Effector memory CD4-positive, alpha-beta T cell (primary cell): ENCODE measurements around the gene CHKB.
"Not testable (repeated sequence)": the region's sequence is repeated elsewhere in the genome, so short reads cannot be mapped to it uniquely, and the experiment has no call there.

ENCODE experiments used
- DNase-seq, 3 donors: peaks; one replicate each; pipeline ENCODE4 v3.0.0-alpha.2; 2020
- H3K27ac ChIP-seq: 2 replicates; pipeline ENCODE4 v1.7.0; 2013; ENCODE audit warnings: mild to moderate bottlenecking, low read length, moderate library complexity; ENCODE audit not compliant: insufficient read depth, poor library complexity, severe bottlenecking
- H3K27me3 ChIP-seq: replicated peaks from 2 replicates; pipeline ENCODE4 v1.7.0; 2013; ENCODE audit warnings: mild to moderate bottlenecking, low read length; ENCODE audit not compliant: insufficient read depth, control insufficient read depth, poor library complexity, severe bottlenecking
- H3K36me3 ChIP-seq: 2 replicates; pipeline ENCODE4 v1.7.0; 2013; ENCODE audit warnings: mild to moderate bottlenecking, low read length, moderate library complexity; ENCODE audit not compliant: control insufficient read depth, insufficient read depth
- H3K4me1 ChIP-seq: 2 replicates; pipeline ENCODE4 v1.7.0; 2013; ENCODE audit warnings: low read length, mild to moderate bottlenecking; ENCODE audit not compliant: control insufficient read depth, insufficient read depth, poor library complexity, severe bottlenecking
- H3K4me3 ChIP-seq: 2 replicates; pipeline ENCODE4 v1.7.0; 2013; ENCODE audit warnings: low read length, low read depth, mild to moderate bottlenecking; ENCODE audit not compliant: insufficient read depth, poor library complexity, severe bottlenecking
- H3K9me3 ChIP-seq: 2 replicates; pipeline ENCODE4 v1.7.0; 2013; ENCODE audit warnings: mild to moderate bottlenecking, low read length, moderate library complexity; ENCODE audit not compliant: control insufficient read depth

The CHKB gene

DNA sequence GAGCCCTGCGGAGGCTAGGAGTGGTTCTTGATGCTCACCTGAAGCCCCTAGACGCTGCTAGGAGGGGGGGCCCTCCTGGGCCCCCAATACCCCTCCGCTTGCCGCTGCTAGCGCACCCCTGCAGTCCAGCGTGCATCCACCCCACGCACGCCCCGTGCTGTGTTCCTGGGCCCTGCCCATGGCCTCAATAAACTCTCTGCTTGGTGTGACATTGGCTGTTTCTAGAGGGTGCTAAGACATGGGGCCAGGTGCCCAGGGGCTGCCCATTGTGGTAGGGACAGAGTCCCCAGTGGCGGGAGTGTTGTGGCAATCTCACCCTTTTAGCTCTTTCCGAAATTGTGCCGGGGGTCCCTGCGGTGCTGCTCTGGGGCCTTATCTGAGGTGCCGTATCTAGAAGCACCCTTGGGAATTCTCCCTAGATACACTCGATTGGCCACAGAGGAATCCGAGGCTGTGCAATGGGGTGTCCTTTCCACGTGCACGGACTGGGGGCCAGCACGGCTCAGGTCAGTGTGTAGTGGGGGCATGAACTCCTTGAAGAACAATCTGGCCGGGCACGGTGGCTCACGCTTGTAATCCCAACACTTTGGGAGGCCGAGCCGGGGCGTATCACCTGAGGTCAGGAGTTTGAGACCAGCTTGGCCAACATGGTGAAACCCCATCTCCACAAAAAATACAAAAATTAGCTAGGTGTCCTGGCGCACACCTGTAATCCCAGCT, 28.9 kb upstream of the CHKB start:
- H3K27ac ChIP-seq = no peak overlapping the region
- H3K9me3 ChIP-seq = no peaks in the 10 kb centered on the region
- no peaks in the 10 kb centered on the region for H3K27me3 ChIP-seq
- H3K4me1 ChIP-seq = no peaks in the 10 kb centered on the region
- no peak overlapping the region for H3K4me3 ChIP-seq
- DNase-seq = no peak
- H3K36me3 ChIP-seq = no peaks in the 10 kb centered on the region

- Histone ChIP-seq H3K27me3 (no peaks in the 10 kb centered on the region), H3K36me3 (no peaks in the 10 kb centered on the region), H3K4me1 (no peaks in the 10 kb centered on the region), H3K27ac (no peak overlapping the region), H3K4me3 (no peak overlapping the region), H3K9me3 (no peaks in the 10 kb centered on the region)
- no peak for DNase-seq
Measured at GRCh38 chr22:50610581-50610980, 27.9 kb upstream of the CHKB start.

DNA sequence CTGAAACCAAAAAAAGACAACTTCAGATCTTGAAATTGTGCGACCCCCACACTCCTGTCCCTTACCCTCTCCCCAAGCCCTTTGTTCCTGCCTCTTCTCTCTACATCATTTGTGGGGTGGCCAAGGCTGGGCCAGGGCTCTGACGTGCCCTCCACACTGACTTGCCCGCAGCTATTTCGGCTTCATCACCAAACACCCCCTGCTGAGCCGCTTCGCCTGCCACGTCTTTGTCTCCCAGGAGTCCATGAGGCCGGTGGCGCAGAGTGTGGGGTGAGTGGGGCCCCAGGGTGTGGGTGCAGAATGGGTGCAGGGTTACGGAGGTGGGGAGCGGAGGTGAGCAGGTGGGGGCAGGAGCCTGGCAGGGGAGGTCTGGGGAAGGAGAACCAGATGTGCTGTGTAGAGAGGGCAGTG, 27.4 kb upstream of the CHKB start:
- no peak for DNase-seq
- peaks cover 5% of the 10 kb centered on the region for H3K27me3 ChIP-seq
- no peaks in the 10 kb centered on the region for H3K36me3 ChIP-seq

DNA sequence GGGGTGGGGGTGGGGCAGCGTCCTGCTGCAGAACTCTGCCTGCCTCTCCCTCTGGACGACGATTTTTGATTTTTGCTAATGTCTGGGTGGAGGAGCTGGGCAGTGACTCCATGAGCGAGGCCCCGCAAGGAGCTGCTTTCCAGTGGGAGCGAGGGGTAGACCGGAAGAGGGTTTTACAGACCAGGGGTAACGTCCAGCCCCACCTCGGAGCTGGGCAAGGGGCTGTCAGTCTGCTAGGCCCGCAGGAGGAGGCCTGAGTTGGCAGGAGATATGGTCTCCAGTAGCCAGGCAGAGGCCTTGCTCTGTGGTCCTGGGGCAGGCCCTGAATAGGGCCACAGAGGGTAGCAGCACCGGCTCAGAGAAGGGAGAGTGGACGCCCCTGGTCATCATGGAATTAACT, 26.9 kb upstream of the CHKB start:
- H3K27me3 ChIP-seq = peaks cover 9% of the 10 kb centered on the region
- H3K4me1 ChIP-seq = no peaks in the 10 kb centered on the region
- DNase-seq = no peak
- H3K9me3 ChIP-seq = no peaks in the 10 kb centered on the region
- H3K27ac ChIP-seq = no peak overlapping the region
- H3K36me3 ChIP-seq = no peaks in the 10 kb centered on the region
- H3K4me3 ChIP-seq = no peak overlapping the region

More for the DNA sequence above, 27.4 kb upstream of the CHKB start:
- no peaks in the 10 kb centered on the region for H3K9me3 ChIP-seq
- no peaks in the 10 kb centered on the region for H3K4me1 ChIP-seq
- H3K4me3 ChIP-seq = no peak overlapping the region
- H3K27ac ChIP-seq = no peak overlapping the region

DNA sequence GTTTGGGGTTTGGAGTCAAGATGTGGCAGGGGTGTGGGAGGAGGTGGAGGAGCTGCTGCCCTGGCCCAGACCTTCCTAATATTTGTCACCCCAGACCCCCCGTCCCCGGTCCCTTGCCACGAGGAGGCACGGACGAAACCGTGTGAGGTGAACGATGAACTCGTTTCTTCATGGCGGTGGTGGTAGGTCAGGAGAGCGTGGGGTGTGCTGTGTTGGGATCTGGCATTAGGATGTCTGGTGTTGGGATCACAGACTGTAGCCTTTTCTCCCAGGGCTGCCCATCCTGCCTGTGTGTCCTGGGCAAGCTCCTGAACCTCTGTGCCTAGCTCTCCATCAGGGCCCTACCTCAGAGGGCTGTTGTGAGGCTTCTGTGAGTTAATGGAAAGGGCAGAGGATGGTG, 26.3 kb upstream of the CHKB start:
- Histone ChIP-seq H3K36me3 (no peaks in the 10 kb centered on the region), H3K4me1 (no peaks in the 10 kb centered on the region), H3K27ac (no peak overlapping the region), H3K27me3 (peaks cover 13% of the 10 kb centered on the region), H3K4me3 (no peak overlapping the region), H3K9me3 (no peaks in the 10 kb centered on the region)
- DNase-seq = no peak

GRCh38 chr22:50608058-50608840, 25.6 kb upstream of the CHKB start:
- DNase-seq, H3K36me3 ChIP-seq, H3K4me3 ChIP-seq, H3K4me1 ChIP-seq, H3K27ac ChIP-seq, H3K9me3 ChIP-seq: not testable (repeated sequence)
- H3K27me3 ChIP-seq = peaks cover 21% of the 10 kb centered on the region

GRCh38 chr22:50607659-50608020, 25.0 kb upstream of the CHKB start:
- no peaks in the 10 kb centered on the region for H3K36me3 ChIP-seq
- H3K4me1 ChIP-seq = no peaks in the 10 kb centered on the region
- H3K9me3 ChIP-seq = no peaks in the 10 kb centered on the region
- H3K4me3 ChIP-seq = no peak overlapping the region
- peaks cover 27% of the 10 kb centered on the region for H3K27me3 ChIP-seq
- no peak overlapping the region for H3K27ac ChIP-seq
- DNase-seq = no peak

DNA sequence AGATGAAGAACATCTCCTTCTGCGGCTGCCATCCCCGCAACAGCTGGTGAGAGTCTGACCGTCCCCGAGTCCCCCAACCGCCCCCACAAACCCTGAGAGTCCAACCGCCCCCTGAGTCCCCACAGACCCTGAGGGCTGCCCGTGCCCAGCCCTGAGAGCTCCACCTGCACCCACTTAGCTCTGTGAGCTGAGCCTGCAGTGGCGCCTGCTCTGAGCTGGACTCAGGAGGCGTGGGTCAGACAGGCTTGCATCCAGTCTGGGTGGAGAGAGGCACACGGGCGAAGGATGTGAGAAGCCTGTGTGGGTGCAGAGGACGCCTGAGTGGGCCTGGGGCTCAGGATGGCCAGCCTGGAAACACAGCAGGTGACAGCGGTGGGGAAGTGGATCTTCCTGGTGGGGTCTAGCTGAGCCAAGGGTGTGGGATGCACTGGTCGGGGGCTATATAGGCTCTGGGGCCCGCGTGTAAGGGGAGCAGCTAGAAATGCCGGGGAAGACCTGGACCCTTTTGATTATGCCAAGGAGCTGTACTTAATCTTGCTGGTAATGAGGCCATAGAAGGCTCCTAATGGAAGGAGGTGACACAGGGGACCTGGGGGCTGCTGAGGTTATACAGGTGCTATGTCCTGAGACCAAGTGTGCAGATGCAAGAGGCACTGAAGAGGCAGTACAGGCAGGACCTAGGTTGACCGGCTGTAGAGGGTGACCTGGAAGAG, 24.5 kb upstream of the CHKB start:
- H3K36me3 ChIP-seq = no peaks in the 10 kb centered on the region
- no peaks in the 10 kb centered on the region for H3K4me1 ChIP-seq
- no peak for DNase-seq
- no peak overlapping the region for H3K27ac ChIP-seq
- H3K27me3 ChIP-seq = peaks cover 30% of the 10 kb centered on the region
- no peaks in the 10 kb centered on the region for H3K9me3 ChIP-seq
- H3K4me3 ChIP-seq = no peak overlapping the region

DNA sequence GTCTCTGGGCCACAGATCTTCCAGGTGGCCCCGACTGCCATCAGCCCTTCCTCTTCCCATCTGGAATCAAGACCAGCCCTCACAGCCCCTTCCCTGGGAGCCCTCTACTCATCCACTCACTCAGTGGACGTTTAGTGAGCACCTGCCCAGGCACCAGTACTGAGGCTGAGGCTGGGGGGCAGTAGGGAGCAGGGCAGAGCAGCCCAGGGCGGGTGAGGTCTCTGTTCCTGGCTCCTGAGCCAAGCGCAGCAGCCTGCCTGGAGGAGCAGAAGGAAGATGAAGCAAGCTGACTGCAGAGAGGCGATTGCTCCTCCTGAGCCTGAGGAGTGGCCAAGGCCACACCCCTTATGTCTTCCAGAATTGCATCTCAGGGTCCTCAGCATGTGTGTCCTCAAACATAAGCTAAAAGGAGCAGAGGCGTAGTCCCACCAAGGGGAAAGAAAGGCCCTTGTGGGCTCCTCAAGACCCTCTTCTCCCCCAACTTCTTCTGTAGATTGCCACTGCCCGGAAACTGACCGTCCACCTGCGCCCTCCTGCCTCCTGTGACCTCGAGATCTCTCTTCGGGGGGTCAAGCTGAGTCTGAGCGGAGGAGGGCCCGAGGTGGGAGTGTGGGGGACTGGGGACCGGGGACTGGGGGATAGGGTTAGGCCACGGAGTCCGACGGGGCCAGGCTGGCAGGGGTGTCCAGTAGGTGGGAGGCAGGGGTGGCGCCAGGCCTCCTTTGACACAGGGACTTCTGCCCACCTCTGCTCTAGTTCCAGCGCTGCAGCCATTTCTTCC, 23.7 kb upstream of the CHKB start:
- H3K4me3 ChIP-seq = no peak overlapping the region
- H3K9me3 ChIP-seq = no peaks in the 10 kb centered on the region
- no peak for DNase-seq
- H3K27ac ChIP-seq = no peak overlapping the region
- no peaks in the 10 kb centered on the region for H3K4me1 ChIP-seq
- H3K27me3 ChIP-seq = peaks cover 37% of the 10 kb centered on the region
- H3K36me3 ChIP-seq = no peaks in the 10 kb centered on the region
